Peyer's patch (tissue), 4 donors: ENCODE results near the gene MREG.

Experiments
- POLR2A ChIP-seq, 2 donors: fragments of 450-650 bp; IDR thresholded peaks; one replicate each; pipeline ENCODE4 v1.5.1; 2017; ENCODE audit warnings: antibody characterized with exemption in 2 of 2, mild to moderate bottlenecking in 2 of 2, moderate library complexity in 2 of 2
- TF ChIP-seq, protein P1 (sequence below), 6 experiments: fragments of 450-650 bp in 4 of 6; fragments of 200-600 bp in 2 of 6; sonication (generic) in 1 of 6; IDR thresholded peaks; one replicate each; pipeline ENCODE4 v1.5.1; 2017 to 2019; ENCODE audit warnings: antibody characterized with exemption in 6 of 6, mild to moderate bottlenecking in 3 of 6, moderate library complexity in 1 of 6

DNA sequence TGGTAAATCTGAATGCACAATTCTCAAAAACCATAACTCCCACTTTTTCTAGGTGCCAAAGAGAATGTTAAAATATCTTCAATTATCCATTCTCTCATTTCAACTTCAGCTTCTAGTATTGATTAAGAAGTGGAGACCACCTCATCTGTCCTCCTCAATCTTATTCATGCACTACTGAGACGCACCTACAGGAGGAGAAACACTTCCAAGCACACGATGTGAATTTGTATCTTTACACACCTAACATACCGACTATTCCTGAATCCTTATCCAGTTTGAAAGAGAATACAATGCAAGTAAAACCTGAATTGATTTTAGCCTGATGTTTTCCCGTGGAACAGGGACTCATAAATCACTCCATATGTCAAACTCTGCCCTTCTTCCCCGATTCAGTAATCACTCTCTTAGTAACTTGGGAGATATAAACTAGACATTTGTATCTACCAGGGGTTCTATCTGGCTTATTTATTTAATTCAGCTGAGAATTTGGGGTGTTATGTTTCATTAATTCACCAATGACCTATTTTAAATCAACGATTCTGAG lies 101.0 kb downstream of the MREG start:
- TF ChIP-seq, protein P1, sequence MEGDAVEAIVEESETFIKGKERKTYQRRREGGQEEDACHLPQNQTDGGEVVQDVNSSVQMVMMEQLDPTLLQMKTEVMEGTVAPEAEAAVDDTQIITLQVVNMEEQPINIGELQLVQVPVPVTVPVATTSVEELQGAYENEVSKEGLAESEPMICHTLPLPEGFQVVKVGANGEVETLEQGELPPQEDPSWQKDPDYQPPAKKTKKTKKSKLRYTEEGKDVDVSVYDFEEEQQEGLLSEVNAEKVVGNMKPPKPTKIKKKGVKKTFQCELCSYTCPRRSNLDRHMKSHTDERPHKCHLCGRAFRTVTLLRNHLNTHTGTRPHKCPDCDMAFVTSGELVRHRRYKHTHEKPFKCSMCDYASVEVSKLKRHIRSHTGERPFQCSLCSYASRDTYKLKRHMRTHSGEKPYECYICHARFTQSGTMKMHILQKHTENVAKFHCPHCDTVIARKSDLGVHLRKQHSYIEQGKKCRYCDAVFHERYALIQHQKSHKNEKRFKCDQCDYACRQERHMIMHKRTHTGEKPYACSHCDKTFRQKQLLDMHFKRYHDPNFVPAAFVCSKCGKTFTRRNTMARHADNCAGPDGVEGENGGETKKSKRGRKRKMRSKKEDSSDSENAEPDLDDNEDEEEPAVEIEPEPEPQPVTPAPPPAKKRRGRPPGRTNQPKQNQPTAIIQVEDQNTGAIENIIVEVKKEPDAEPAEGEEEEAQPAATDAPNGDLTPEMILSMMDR (IDR thresholded peaks at IDR 0.05): no peak
- TF ChIP-seq POLR2A (IDR thresholded peaks at IDR 0.05): no peak
